Dendritic cell treated with granulocyte-macrophage colony-stimulating factor and Interleukin-4, amounts not matched to agents 40 ng/mL and 50 ng/mL, for 4 days (primary cell): ENCODE results near the gene ACER1.
A peak's percentile ranks its signal among the peaks of the same experiment; 100 is the strongest.
"Not testable (repeated sequence)": the region's sequence is repeated elsewhere in the genome, so short reads cannot be mapped to it uniquely, and the experiment has no call there.

ENCODE experiments used
- H3K27ac Mint-ChIP-seq: one replicate; pipeline ENCODE4 v1.8.0; 2022; ENCODE audit warnings: mild to moderate bottlenecking, mixed read lengths
- H3K27me3 Mint-ChIP-seq: one replicate; pipeline ENCODE4 v1.8.0; 2022; ENCODE audit warnings: mild to moderate bottlenecking, mixed read lengths
- H3K36me3 Mint-ChIP-seq: one replicate; pipeline ENCODE4 v1.8.0; 2022; ENCODE audit warnings: low read depth, mixed read lengths
- H3K4me1 Mint-ChIP-seq: one replicate; pipeline ENCODE4 v1.8.0; 2022; ENCODE audit warnings: low read depth, mixed read lengths
- H3K4me3 Mint-ChIP-seq: one replicate; pipeline ENCODE4 v1.8.0; 2022; ENCODE audit warnings: mild to moderate bottlenecking, moderate library complexity, mixed read lengths
- H3K9me3 Mint-ChIP-seq: one replicate; pipeline ENCODE4 v1.8.0; 2022; ENCODE audit warnings: mixed read lengths
- intact Hi-C: fragments of 100-400 bp; cut with micrococcal nuclease; formaldehyde crosslinking; loops from one replicate; pipeline ENCODE4 v1.15.0; 2022

ACER1 gene

GRCh38 chr19:6288737-6289136 lies 44.7 kb downstream of the ACER1 start:
- peaks cover 80% of the 10 kb centered on the region for H3K9me3 Mint-ChIP-seq
- H3K4me1 Mint-ChIP-seq, result no peaks in the 10 kb centered on the region
- H3K27ac Mint-ChIP-seq, result no peak overlapping the region
- intact Hi-C loops, result no loop called here
- H3K27me3 Mint-ChIP-seq, result peaks cover 11% of the 10 kb centered on the region
- no peak overlapping the region for H3K4me3 Mint-ChIP-seq
- H3K36me3 Mint-ChIP-seq, result no peaks in the 10 kb centered on the region

- intact Hi-C loops, result no loop called here
- Mint-ChIP-seq H3K9me3 (peaks cover 67% of the 10 kb centered on the region), H3K27ac (no peak overlapping the region)
These were observed 46.0 kb downstream of the ACER1 start for GRCh38 chr19:6287269-6287885.

GRCh38 chr19:6286676-6287075 lies 46.7 kb downstream of the ACER1 start:
- H3K4me1 Mint-ChIP-seq, result no peaks in the 10 kb centered on the region
- no peak overlapping the region for H3K27ac Mint-ChIP-seq
- intact Hi-C loops, result no loop called here
- H3K9me3 Mint-ChIP-seq, result peaks cover 60% of the 10 kb centered on the region
- H3K4me3 Mint-ChIP-seq, result no peak overlapping the region
- H3K27me3 Mint-ChIP-seq, result peaks cover 17% of the 10 kb centered on the region
- no peaks in the 10 kb centered on the region for H3K36me3 Mint-ChIP-seq

More at GRCh38 chr19:6287269-6287885, 46.0 kb downstream of the ACER1 start:
- peaks cover 17% of the 10 kb centered on the region for H3K27me3 Mint-ChIP-seq
- no peak overlapping the region for H3K4me3 Mint-ChIP-seq
- H3K36me3 Mint-ChIP-seq, result no peaks in the 10 kb centered on the region
- H3K4me1 Mint-ChIP-seq, result no peaks in the 10 kb centered on the region

GRCh38 chr19:6282393-6282792 lies 51.0 kb downstream of the ACER1 start:
- H3K9me3 Mint-ChIP-seq, result peaks cover 17% of the 10 kb centered on the region
- H3K27me3 Mint-ChIP-seq, result peaks cover 17% of the 10 kb centered on the region
- H3K4me3 Mint-ChIP-seq, intact Hi-C loops, H3K27ac Mint-ChIP-seq: not testable (repeated sequence)
- peaks cover 18% of the 10 kb centered on the region for H3K4me1 Mint-ChIP-seq
- peaks cover 20% of the 10 kb centered on the region for H3K36me3 Mint-ChIP-seq

- H3K27ac Mint-ChIP-seq, result peak within 1 kb of the TSS; percentile 87
- H3K27me3 Mint-ChIP-seq, result peaks cover 9% of the 10 kb centered on the region
- H3K4me3 Mint-ChIP-seq, result peak within 1 kb of the TSS; percentile 89
- peaks cover 31% of the 10 kb centered on the region for H3K36me3 Mint-ChIP-seq
- peaks cover 40% of the 10 kb centered on the region for H3K4me1 Mint-ChIP-seq
- no peaks in the 10 kb centered on the region for H3K9me3 Mint-ChIP-seq
- intact Hi-C loops, result loop anchor here (5.0 kb wide), 1 partner anchor 38 kb away; no protein-coding TSS in a partner anchor
These were observed 53.4 kb downstream of the ACER1 start, which contains the start of gene MLLT1 for GRCh38 chr19:6279931-6280591. Gene MLLT1 (minus strand): TSS chr19:6279975. CDS start chr19:6279784, 191 bp downstream.

GRCh38 chr19:6279620-6279930 lies 53.8 kb downstream of the ACER1 start:
- Mint-ChIP-seq H3K27me3 (peaks cover 6% of the 10 kb centered on the region), H3K36me3 (peaks cover 31% of the 10 kb centered on the region), H3K9me3 (no peaks in the 10 kb centered on the region), H3K27ac (peak overlapping the region; percentile 87), H3K4me3 (peak overlapping the region; percentile 50), H3K4me1 (peaks cover 45% of the 10 kb centered on the region)
- intact Hi-C loops, result loop anchor here (5.0 kb wide), 1 partner anchor 37 kb away; no protein-coding TSS in a partner anchor

GRCh38 chr19:6278740-6279619 lies 54.4 kb downstream of the ACER1 start:
- peaks cover 6% of the 10 kb centered on the region for H3K27me3 Mint-ChIP-seq
- peak overlapping the region; percentile 89 for H3K4me3 Mint-ChIP-seq
- peak overlapping the region; percentile 87 for H3K27ac Mint-ChIP-seq
- intact Hi-C loops, result loop anchor here (5.0 kb wide), 1 partner anchor 37 kb away; no protein-coding TSS in a partner anchor
- no peaks in the 10 kb centered on the region for H3K9me3 Mint-ChIP-seq
- peaks cover 31% of the 10 kb centered on the region for H3K36me3 Mint-ChIP-seq
- H3K4me1 Mint-ChIP-seq, result peaks cover 51% of the 10 kb centered on the region

GRCh38 chr19:6278051-6278450 lies 55.4 kb downstream of the ACER1 start:
- peak overlapping the region; percentile 87 for H3K27ac Mint-ChIP-seq
- H3K36me3 Mint-ChIP-seq, result peaks cover 31% of the 10 kb centered on the region
- peaks cover 60% of the 10 kb centered on the region for H3K4me1 Mint-ChIP-seq
- H3K4me3 Mint-ChIP-seq, result peak overlapping the region; percentile 89
- intact Hi-C loops, result loop anchor here (5.0 kb wide), 1 partner anchor 36 kb away; no protein-coding TSS in a partner anchor
- no peaks in the 10 kb centered on the region for H3K9me3 Mint-ChIP-seq
- peaks cover 5% of the 10 kb centered on the region for H3K27me3 Mint-ChIP-seq

GRCh38 chr19:6276447-6276846 lies 57.0 kb downstream of the ACER1 start:
- Mint-ChIP-seq H3K36me3 (peaks cover 40% of the 10 kb centered on the region), H3K27ac (peak overlapping the region; percentile 87), H3K4me1 (peaks cover 76% of the 10 kb centered on the region), H3K4me3 (peak overlapping the region; percentile 1), H3K9me3 (no peaks in the 10 kb centered on the region), H3K27me3 (no peaks in the 10 kb centered on the region)
- intact Hi-C loops, result loop anchor here (5.0 kb wide), 1 partner anchor 34 kb away; no protein-coding TSS in a partner anchor

- peaks cover 51% of the 10 kb centered on the region for H3K36me3 Mint-ChIP-seq
- intact Hi-C loops, result loop anchor here (5.0 kb wide), 1 partner anchor 33 kb away; no protein-coding TSS in a partner anchor
- H3K4me1 Mint-ChIP-seq, result peaks cover 84% of the 10 kb centered on the region
- peak overlapping the region; percentile 87 for H3K27ac Mint-ChIP-seq
- H3K4me3 Mint-ChIP-seq, result no peak overlapping the region
- H3K9me3 Mint-ChIP-seq, result no peaks in the 10 kb centered on the region
- no peaks in the 10 kb centered on the region for H3K27me3 Mint-ChIP-seq
These were observed 58.2 kb downstream of the ACER1 start for GRCh38 chr19:6275170-6275744.

- intact Hi-C loops, result loop anchor here (5.0 kb wide), 1 partner anchor 32 kb away; no protein-coding TSS in a partner anchor
- Mint-ChIP-seq H3K4me1 (peaks cover 84% of the 10 kb centered on the region), H3K9me3 (no peaks in the 10 kb centered on the region), H3K27ac (peak overlapping the region; percentile 87), H3K36me3 (peaks cover 56% of the 10 kb centered on the region), H3K4me3 (peak overlapping the region; percentile 69), H3K27me3 (no peaks in the 10 kb centered on the region)
These were observed 58.7 kb downstream of the ACER1 start for GRCh38 chr19:6274756-6275155.

- Mint-ChIP-seq H3K9me3 (no peaks in the 10 kb centered on the region), H3K4me3 (peak overlapping the region; percentile 69), H3K27me3 (no peaks in the 10 kb centered on the region), H3K4me1 (peaks cover 83% of the 10 kb centered on the region), H3K36me3 (peaks cover 59% of the 10 kb centered on the region), H3K27ac (peak overlapping the region; percentile 87)
- intact Hi-C loops, result no loop called here
These were observed 59.5 kb downstream of the ACER1 start for GRCh38 chr19:6273701-6274601.
